ENCODE results near the gene C4orf54.

GRCh38 chr4:99624141-99624719, 33.4 kb downstream of the C4orf54 start:
- no peak for TF ChIP-seq CTCF (IDR thresholded peaks at IDR 0.05)
- no peak for TF ChIP-seq POLR2A (IDR thresholded peaks at IDR 0.05)
